ENCODE measurements around the gene FBXO33. TPM values are rescaled to one million over a fixed set of nuclear protein-coding genes. Genes with fewer than 3 reads are reported as not detected.

The FBXO33 gene
- total and polyA plus RNA-seq, 2 donors (not counting 1 experiment from before 2014, with no cell fraction given) = 17.3 to 19.3 TPM

DNA sequence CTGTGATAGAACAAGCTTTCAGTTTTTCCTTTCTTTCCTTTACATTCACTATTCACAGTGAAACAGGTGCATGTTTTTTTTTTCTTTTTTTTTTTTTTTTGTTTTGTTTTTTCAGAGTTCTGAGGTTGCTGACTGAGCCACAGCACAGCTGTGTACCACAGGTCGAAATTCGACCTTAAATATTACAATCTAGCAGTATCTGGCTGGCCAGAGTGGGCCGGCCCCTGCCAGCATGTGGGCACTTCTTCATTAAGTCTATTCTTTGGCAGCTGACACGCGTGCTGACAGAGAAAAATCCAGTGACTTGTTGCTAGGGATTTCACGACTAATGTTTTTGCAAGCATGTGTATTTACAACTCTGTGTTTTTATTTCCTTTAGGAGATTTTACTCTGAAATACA lies 33.9 kb downstream of the FBXO33 start:
- WGBS (ENCODE audit: insufficient coverage) = 100% methylated on average over 4 of the region's 6 CpGs

GRCh38 chr14:39396448-39396847 lies 35.8 kb downstream of the FBXO33 start:
- Mint-ChIP-seq H3K27me3 (no peaks in the 10 kb centered on the region), H3K27ac (no peak overlapping the region), H3K9me3 (ENCODE audit: insufficient read depth) (no peaks in the 10 kb centered on the region), H3K4me3 (no peak overlapping the region), H3K4me1 (no peaks in the 10 kb centered on the region)
- H3K4me2 ChIP-seq (replicated peaks; ENCODE audit: low read depth, low read length, poor library complexity, severe bottlenecking) = no peak overlapping the region
- ChIA-PET CTCF (no interaction called here), POLR2A (no interaction called here)
- H3K4me1 ChIP-seq (ENCODE audit: control insufficient read depth in 2 of 2, insufficient read depth in 2 of 2, low read length in 2 of 2) = no peaks in the 10 kb centered on the region
- no peaks in the 10 kb centered on the region for H3K9me3 ChIP-seq (ENCODE audit: control extremely low read depth in 1 of 3, control insufficient read depth in 2 of 3, insufficient read depth in 1 of 3, low read length in 2 of 3)
- intact Hi-C loops (cut with micrococcal nuclease) = loop anchor here (5.0 kb wide), 1 partner anchor 36 kb away; the partner anchor contains the start of gene FBXO33
- H3K9ac ChIP-seq (ENCODE audit: low read length) = no peak overlapping the region
- H3K79me2 ChIP-seq (ENCODE audit: control insufficient read depth, insufficient read depth, low read length) = no peaks in the 10 kb centered on the region
- no peak overlapping the region for H2AFZ ChIP-seq (ENCODE audit: insufficient read depth, low read depth, low read length, poor library complexity, severe bottlenecking)
- H3K27me3 ChIP-seq (replicated peaks in 1 of 4; ENCODE audit: control extremely low read depth in 1 of 4, control insufficient read depth in 3 of 4, insufficient read depth in 4 of 4, low read length in 3 of 4) = no peaks in the 10 kb centered on the region
- ATAC-seq (ENCODE audit: low read depth) = no peak
- no peak overlapping the region for H3K4me3 ChIP-seq (ENCODE audit: control extremely low read depth in 1 of 5, extremely low read depth in 1 of 5, insufficient read depth in 1 of 5, low read depth in 2 of 5, low read length in 4 of 5)
- no peak overlapping the region for H3K27ac ChIP-seq (ENCODE audit: low read length in 2 of 2)
- no peak for DNase-seq
- TF ChIP-seq EZH2 (IDR thresholded peaks at IDR 0.05; ENCODE audit: borderline replicate concordance, insufficient read depth, low read depth, low read length, poor library complexity, severe bottlenecking) (no peak), CTCF (IDR thresholded peaks at IDR 0.05) (no peak)
- H4K20me1 ChIP-seq (ENCODE audit: control insufficient read depth, insufficient read depth, low read length, poor library complexity, severe bottlenecking) = no peaks in the 10 kb centered on the region
- H3K36me3 ChIP-seq (replicated peaks in 1 of 2; ENCODE audit: control extremely low read depth in 1 of 2, control insufficient read depth in 1 of 2, extremely low read depth in 1 of 2, insufficient read depth in 2 of 2, low read length in 1 of 2) = peaks cover 8 to 37% of the 10 kb centered on the region in 2 experiments

More for the DNA sequence above, 33.9 kb downstream of the FBXO33 start:
- Histone ChIP-seq H3K79me2 (ENCODE audit: control insufficient read depth, insufficient read depth, low read length) (no peaks in the 10 kb centered on the region), H3K9me3 (ENCODE audit: control extremely low read depth in 1 of 3, control insufficient read depth in 2 of 3, insufficient read depth in 1 of 3, low read length in 2 of 3) (no peaks in the 10 kb centered on the region), H3K4me1 (ENCODE audit: control insufficient read depth in 2 of 2, insufficient read depth in 2 of 2, low read length in 2 of 2) (no peaks in the 10 kb centered on the region), H2AFZ (ENCODE audit: insufficient read depth, low read depth, low read length, poor library complexity, severe bottlenecking) (no peak overlapping the region), H3K27ac (ENCODE audit: low read length in 2 of 2) (no peak overlapping the region), H3K36me3 (replicated peaks in 1 of 2; ENCODE audit: control extremely low read depth in 1 of 2, control insufficient read depth in 1 of 2, extremely low read depth in 1 of 2, insufficient read depth in 2 of 2, low read length in 1 of 2) (peaks cover 6 to 40% of the 10 kb centered on the region in 2 experiments), H3K27me3 (replicated peaks in 1 of 4; ENCODE audit: control extremely low read depth in 1 of 4, control insufficient read depth in 3 of 4, insufficient read depth in 4 of 4, low read length in 3 of 4) (no peaks in the 10 kb centered on the region), H3K9ac (ENCODE audit: low read length) (no peak overlapping the region), H4K20me1 (ENCODE audit: control insufficient read depth, insufficient read depth, low read length, poor library complexity, severe bottlenecking) (no peaks in the 10 kb centered on the region), H3K4me2 (replicated peaks; ENCODE audit: low read depth, low read length, poor library complexity, severe bottlenecking) (no peak overlapping the region), H3K4me3 (ENCODE audit: control extremely low read depth in 1 of 5, extremely low read depth in 1 of 5, insufficient read depth in 1 of 5, low read depth in 2 of 5, low read length in 4 of 5) (no peak overlapping the region)
- intact Hi-C loops (cut with micrococcal nuclease) = loop anchor here (5.0 kb wide), 1 partner anchor 34 kb away; the partner anchor contains the start of gene FBXO33
- TF ChIP-seq CTCF (IDR thresholded peaks at IDR 0.05) (no peak), EZH2 (IDR thresholded peaks at IDR 0.05; ENCODE audit: borderline replicate concordance, insufficient read depth, low read depth, low read length, poor library complexity, severe bottlenecking) (no peak)
- DNase-seq (no peak), ATAC-seq (ENCODE audit: low read depth) (no peak)
- no peaks in the 10 kb centered on the region for H3K9me3 Mint-ChIP-seq (ENCODE audit: insufficient read depth)
- no peaks in the 10 kb centered on the region for H3K27me3 Mint-ChIP-seq
- no peak overlapping the region for H3K4me3 Mint-ChIP-seq
- no peaks in the 10 kb centered on the region for H3K4me1 Mint-ChIP-seq
- H3K27ac Mint-ChIP-seq = no peak overlapping the region
- POLR2A ChIA-PET = no interaction called here
- CTCF ChIA-PET = no interaction called here

All from B cell (primary cell).